HEK293 (cell line): ENCODE measurements around the gene EXOC3L2.

ENCODE experiments used
- CTCF ChIP-seq: fragments of 450-650 bp; formaldehyde crosslinking; IDR thresholded peaks from 2 replicates; pipeline ENCODE4 v1.5.1; 2016; ENCODE audit warnings: missing biosample characterization, missing genetic modification characterization
- FEZF1 ChIP-seq: fragments of 450-650 bp; formaldehyde crosslinking; IDR thresholded peaks from 2 replicates; pipeline ENCODE4 v1.5.1; 2016; ENCODE audit warnings: missing biosample characterization, missing genetic modification characterization
- PRDM10 ChIP-seq: fragments of 450-650 bp; formaldehyde crosslinking; IDR thresholded peaks from 2 replicates; pipeline ENCODE4 v1.5.1; 2016; ENCODE audit warnings: missing biosample characterization, missing genetic modification characterization
- SP2 ChIP-seq: fragments of 450-650 bp; formaldehyde crosslinking; IDR thresholded peaks from 2 replicates; pipeline ENCODE4 v1.5.1; 2016; ENCODE audit warnings: missing biosample characterization, missing genetic modification characterization
- TSHZ1 ChIP-seq: fragments of 450-650 bp; formaldehyde crosslinking; IDR thresholded peaks from 2 replicates; pipeline ENCODE4 v1.5.1; 2016; ENCODE audit warnings: missing biosample characterization, missing genetic modification characterization, borderline replicate concordance
- ZBTB7A ChIP-seq: fragments of 450-650 bp; formaldehyde crosslinking; IDR thresholded peaks from 2 replicates; pipeline ENCODE4 v1.5.1; 2016; ENCODE audit warnings: low read depth, missing biosample characterization, missing genetic modification characterization
- ZNF138 ChIP-seq: fragments of 450-650 bp; formaldehyde crosslinking; IDR thresholded peaks from 2 replicates; pipeline ENCODE4 v1.5.1; 2016; ENCODE audit warnings: missing biosample characterization, missing genetic modification characterization, borderline replicate concordance
- ZNF335 ChIP-seq: fragments of 450-650 bp; formaldehyde crosslinking; conservative IDR thresholded peaks from 2 replicates; pipeline ENCODE4 v1.5.1; 2016; ENCODE audit warnings: missing biosample characterization, missing genetic modification characterization
- ZNF707 ChIP-seq: fragments of 450-650 bp; formaldehyde crosslinking; IDR thresholded peaks from 2 replicates; pipeline ENCODE4 v1.5.1; 2016; ENCODE audit warnings: missing biosample characterization, missing genetic modification characterization
- ZSCAN5A ChIP-seq: fragments of 450-650 bp; formaldehyde crosslinking; IDR thresholded peaks from 2 replicates; pipeline ENCODE4 v1.5.1; 2016; ENCODE audit warnings: missing biosample characterization, missing genetic modification characterization

- TF ChIP-seq CTCF: no peak
- TF ChIP-seq ZBTB7A (tag by site-specific recombination): no peak
- no peak for TF ChIP-seq SP2
- TF ChIP-seq PRDM10 (tag by site-specific recombination): no peak
- TF ChIP-seq TSHZ1 (tag by site-specific recombination): no peak
- no peak for TF ChIP-seq ZSCAN5A (tag by site-specific recombination)
- no peak for TF ChIP-seq FEZF1 (tag by site-specific recombination)
- TF ChIP-seq ZNF138: no peak
- TF ChIP-seq ZNF335 (tag by site-specific recombination): no peak
- no peak for TF ChIP-seq ZNF707 (tag by site-specific recombination)
These were observed 17.8 kb upstream of the EXOC3L2 start for GRCh38 chr19:45263013-45263412.
